NCI-H748 (cell line): ENCODE data around the gene SLC48A1.

ENCODE experiments used
- DNase-seq: peaks from one replicate; lab custom pipeline; 2025; ENCODE audit not compliant: unreplicated experiment; lab: John Stamatoyannopoulos, UW

The SLC48A1 gene

GRCh38 chr12:47776471-47777143, 3.6 kb downstream of the SLC48A1 start:
- no peak for DNase-seq

DNA sequence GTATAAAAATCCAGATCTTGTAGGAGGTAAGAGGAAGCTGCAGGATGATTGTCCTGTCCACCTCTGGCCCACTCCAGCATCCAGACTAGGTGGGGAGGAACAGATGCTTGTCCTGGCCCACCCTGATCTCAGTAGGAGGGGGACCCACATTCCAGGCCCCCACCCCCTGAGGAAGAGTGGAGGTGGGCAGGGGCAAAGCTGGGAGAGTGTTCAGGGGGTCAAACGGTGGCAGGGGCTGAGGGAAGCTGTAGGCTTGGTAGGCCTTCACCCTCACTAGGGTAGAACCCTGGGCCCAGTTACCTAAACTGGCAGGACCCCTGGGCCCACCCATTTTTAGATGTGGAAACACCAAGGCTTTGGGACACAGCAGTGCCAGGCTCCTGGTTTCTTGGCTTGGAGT, 4.1 kb downstream of the SLC48A1 start:
- DNase-seq, result no peak

GRCh38 chr12:47777741-47778558, 4.9 kb downstream of the SLC48A1 start:
- DNase-seq, result no peak

GRCh38 chr12:47778881-47779280, 5.8 kb downstream of the SLC48A1 start:
- no peak for DNase-seq

- DNase-seq, result peak; percentile 72
These were observed 6.4 kb downstream of the SLC48A1 start for GRCh38 chr12:47779301-47779942.

GRCh38 chr12:47779943-47780504, 7.0 kb downstream of the SLC48A1 start:
- no peak for DNase-seq

DNA sequence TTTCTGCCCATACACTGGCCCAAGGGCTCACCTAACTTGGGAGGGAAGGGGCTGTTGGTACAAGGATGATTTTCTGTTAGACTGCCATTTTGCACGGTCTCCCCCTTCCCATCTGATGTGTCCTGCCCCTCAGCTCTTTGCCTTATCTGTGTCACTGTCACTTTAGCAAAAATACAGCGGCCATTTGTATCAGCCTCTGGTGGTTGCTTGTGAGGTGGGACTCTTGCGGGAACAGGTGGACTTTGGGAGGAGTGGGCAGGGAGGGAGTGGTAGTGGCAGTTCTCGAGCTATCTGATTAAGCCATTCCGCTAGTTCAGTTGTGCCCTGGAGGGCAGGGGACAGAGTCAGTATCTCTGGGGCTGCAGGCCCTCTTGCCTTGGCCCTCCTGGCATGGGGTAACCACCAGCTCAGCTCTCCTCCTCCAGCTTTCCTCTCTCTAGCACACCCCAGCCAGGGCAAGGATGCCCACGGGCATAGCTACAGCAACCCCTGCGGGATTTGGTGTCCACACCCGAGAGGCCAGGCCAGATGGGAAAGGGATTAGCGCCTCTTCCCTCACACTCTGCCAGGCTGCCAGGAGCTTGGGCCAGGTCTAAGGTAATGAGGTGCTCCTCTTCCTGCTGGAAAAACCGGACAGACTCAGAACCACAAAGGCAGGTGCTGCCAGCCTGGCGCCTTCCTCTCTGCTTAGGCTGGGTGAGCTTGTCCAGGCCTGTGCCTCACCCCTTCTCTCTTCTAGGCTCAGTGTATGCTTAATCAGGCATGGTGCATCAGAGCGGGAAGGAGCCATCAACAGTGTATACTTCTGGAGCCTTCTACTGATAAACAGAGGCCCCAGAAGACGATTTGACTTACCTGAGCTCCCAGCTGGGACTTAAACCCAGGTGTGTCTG, 8.7 kb downstream of the SLC48A1 start:
- DNase-seq, result no peak

DNA sequence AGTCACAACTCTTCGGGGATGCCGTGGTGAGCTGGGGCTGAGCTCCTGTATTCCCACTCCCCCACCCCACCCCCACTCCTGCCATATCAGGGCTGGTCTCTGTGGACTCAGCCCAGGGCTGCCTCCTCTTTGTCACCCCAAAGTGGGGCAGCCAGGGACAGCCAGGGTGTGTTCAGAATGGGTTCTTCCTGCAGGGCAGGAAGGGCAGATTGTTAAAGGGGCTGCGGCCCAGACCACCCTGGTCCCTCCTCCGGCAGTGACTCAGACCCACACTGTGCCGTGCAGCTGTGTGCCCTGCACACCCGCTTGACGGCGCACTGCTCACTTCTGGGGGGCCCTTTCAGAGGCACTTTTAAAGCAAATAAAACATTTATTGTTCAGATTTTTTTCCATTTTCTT, 9.3 kb downstream of the SLC48A1 start:
- DNase-seq, result no peak

DNA sequence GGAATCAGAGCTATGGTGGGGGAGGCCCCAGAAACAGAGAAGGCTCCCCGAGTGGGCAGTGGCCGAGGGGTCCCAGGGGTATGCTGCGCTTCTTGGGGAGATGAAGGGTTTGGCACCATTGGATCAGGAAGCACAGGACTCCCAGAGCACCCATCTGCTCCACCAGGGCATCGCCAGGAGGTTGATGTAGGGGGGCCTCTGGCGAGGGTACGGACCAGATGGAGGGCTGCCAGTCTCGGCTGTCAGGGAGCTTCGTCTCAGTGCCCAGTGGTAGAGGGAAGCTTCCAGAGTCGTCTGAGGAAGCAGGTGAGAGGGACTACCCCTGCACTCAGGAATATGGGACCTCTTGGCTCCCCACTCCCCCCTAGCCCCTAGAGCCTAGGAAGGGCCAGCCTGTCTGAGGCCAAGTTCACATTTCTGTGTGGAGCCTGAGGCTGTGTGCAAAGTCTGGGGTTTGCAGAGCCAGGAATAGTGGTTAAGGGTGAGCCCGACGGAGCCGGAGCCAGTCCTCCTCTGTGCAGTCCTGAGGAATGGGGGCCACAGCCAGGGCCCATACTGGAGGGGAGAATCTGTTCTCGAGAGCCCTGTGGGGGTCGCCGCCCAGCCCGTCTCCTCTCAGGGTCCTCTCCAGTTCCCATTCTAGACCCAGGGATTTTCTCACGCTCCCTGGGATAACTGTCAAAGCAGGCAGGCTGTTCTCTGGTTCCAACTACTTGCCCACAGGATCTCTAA, 10.2 kb downstream of the SLC48A1 start:
- DNase-seq, result no peak

GRCh38 chr12:47783821-47784819, 11.1 kb downstream of the SLC48A1 start:
- DNase-seq, result no peak

DNA sequence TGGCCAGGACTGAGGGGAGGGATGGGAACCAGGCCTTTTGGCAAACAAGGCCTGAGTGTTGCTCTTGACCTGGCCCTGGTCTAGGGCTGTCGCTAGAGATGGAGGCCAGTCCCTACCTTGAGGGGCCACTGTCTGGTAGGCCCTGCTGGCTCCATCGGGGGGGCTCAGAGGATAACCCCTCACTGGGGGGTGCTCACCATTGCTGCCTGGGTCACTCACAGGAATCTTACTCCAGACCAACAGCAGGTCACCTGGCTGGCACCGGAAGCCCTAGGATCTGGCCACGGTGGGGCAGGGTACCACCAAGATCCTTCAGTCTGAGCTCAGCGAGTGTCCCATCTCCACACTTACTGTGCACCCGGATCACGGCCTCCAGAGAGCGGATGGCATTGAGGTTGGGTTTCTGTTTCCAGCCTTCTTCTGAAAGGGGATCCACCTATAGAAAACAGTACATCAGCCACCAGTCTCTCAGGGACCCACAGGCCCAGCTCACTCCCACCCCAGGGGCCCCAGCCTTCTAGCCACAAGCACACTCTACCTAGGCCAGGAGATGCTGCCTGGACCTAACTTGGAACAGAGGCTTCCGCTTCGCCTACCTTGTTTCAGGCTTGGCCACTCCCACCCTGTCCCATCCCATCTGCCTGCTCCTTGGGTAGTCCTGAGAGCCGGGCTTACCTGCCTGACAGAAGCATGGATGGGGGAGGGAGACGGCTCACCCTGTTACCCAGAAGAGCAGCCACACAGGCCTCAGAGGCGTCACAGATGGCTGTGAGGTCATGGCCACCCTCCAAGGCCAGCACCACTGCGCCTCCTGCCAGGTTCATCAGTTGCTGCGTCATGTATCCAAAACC, 12.2 kb downstream of the SLC48A1 start:
- no peak for DNase-seq

DNA sequence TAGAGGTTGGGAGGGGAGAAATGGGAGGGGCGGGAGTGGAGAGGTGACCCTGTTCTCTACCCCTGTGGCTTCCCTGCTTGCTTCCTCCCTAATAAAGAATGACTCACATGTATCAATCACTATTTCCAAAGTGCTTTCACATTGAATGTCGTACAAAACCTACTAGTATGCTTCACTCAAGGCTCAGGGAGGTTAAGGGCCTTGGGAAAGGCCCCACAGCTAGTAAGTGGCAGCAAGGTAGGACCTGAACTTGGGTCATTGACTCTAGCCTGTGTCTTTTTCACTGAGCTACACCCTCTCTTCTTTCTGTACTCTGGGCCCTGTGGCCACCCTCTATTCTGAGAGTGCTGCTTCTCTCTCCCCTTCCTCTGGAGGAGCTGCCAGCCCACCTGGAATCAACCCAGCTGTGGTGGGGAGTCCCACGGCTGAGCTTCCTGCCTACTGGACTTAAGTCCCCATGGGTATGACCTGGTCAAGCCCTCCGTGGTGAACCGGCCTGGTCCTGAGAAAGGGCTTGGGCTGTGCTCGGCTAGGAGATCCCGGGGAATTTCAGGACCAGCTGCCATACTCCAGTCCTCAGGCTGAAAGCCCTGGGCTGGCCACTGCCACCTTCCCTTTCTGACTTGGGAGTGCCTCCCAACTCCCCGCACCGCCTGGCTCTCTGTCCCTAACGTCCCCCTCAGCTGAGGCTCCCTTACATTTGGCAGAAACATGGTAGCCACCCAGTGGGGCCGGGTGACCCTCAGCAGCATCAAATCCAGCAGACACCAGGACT, 13.0 kb downstream of the SLC48A1 start:
- no peak for DNase-seq

DNA sequence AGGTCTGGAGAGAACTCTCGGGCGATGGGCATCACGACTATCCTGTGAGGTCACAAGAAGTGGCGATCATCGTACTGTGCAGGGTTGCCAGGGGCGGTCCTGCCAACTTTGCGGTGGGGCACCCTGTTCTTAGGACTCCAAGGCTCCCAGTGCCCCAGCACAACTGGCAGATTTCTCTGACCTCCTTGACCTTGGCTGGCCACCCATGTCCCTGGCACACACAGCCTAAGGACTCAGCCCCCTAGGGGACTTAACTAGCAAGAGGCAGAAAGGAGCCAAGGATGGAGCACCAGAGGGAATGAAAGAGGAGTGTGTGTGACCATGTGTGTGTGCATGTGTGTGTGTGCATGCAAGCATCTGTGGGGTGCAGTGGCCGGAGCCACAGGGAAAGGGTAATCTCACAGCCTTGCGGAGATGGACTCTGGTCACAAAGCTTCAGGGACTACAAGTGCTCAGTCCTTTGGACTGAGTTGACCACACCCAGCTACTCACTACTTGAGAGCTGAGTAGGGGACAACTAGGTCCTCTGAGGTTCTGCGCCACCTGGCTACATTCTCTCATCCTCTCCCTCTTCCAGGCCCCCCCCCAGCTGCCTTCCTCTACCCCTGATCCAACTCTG, 13.7 kb downstream of the SLC48A1 start:
- no peak for DNase-seq

DNA sequence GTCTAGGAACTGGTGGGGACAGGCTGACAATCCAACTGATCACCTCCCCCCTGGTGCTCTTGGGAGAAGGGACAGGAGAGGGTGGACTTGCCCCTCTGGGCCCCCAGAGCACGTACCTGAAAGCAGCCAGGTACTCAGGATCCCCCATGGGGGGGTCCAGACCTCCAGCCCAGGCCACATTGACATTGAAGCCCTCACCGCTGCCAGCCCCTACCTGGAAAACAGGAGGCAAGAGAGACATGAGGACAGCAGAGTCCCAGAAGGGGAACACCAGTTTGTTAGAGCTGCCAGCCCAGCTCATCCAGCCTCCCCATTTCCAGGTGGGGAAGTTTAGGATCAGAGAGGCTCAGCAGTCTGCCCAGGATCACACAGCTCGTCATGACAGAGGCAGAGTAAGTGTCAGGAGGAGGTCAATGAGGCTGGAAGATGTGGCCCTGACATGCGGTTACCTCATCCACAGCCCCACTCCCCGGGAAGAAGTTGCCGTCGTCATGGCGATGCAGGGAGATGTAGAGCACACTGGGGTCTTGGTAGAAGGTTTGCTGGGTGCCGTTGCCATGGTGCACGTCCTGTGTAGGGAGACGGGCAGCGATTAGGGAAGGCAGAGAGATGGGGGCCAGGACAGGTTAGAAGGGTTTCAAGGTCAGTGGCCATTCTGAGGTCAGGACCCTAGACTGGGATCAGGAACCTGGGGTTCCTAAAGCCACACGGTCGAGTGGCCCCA, 14.7 kb downstream of the SLC48A1 start:
- no peak for DNase-seq

DNA sequence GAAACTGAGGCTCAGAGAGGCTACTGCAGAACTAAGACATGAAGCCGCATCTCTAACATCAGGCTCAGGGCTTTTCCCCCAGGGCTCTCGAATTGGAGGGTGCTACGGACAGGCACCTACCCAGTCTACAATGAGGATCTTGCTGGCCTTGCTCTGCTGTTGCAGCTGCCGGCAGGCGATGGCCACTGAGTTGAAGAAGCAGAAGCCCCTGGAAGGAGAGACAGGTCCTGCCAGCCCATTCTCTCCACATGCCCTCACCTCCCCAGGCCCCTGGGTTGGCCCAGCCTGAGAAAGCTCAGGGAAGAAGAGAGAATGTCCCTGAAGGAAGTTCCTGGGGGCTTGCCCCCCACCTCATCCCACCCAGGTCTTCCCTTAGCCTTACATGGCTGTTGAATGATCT, 16.1 kb downstream of the SLC48A1 start:
- no peak for DNase-seq
